SU-DHL-6 (cell line): ENCODE data around the gene ACAP2.

ENCODE experiments used
- CTCF ChIP-seq: fragments of 200-600 bp; sonication (generic); IDR thresholded peaks from one replicate; pipeline ENCODE4 v1.5.1; 2017; ENCODE audit warnings: antibody characterized with exemption, mild to moderate bottlenecking, low read length, moderate library complexity; ENCODE audit not compliant: insufficient read depth, poor library complexity, severe bottlenecking
- EZH2phosphoT487 ChIP-seq: fragments of 200-600 bp; sonication (generic), shearing (Covaris generic); conservative IDR thresholded peaks from 2 replicates; pipeline ENCODE4 v1.6.1; 2018; ENCODE audit warnings: mild to moderate bottlenecking, antibody characterized with exemption, low read length, moderate library complexity, mixed read lengths

- no peak for TF ChIP-seq CTCF
- TF ChIP-seq EZH2phosphoT487: no peak
Observed at GRCh38 chr3:195267096-195267495, 175.7 kb downstream of the ACAP2 start.
